Right renal pelvis (tissue), 4 donors: ENCODE measurements around the gene PPM1E. TPM values are rescaled to one million over a fixed set of nuclear protein-coding genes. Genes with fewer than 3 reads are reported as not detected.

Source experiments
- DNase-seq, 4 donors: peaks; one replicate each; pipeline ENCODE4 v3.0.0-alpha.2; 2013; ENCODE audit warnings: low read depth in 4 of 4, low spot score in 3 of 4, missing footprints in 1 of 4
- polyA plus RNA-seq, 4 donors: library from polyadenylated mRNA; unstranded; fragments of 120-200 nt; gene quantifications; one replicate each; pipeline ENCODE4 v1.2.1, GENCODE V29; 2013; ENCODE audit not compliant: insufficient read length in 4 of 4

The PPM1E gene
- polyA plus RNA-seq, 4 donors = 3.4 to 3.9 (median 3.6) TPM

DNA sequence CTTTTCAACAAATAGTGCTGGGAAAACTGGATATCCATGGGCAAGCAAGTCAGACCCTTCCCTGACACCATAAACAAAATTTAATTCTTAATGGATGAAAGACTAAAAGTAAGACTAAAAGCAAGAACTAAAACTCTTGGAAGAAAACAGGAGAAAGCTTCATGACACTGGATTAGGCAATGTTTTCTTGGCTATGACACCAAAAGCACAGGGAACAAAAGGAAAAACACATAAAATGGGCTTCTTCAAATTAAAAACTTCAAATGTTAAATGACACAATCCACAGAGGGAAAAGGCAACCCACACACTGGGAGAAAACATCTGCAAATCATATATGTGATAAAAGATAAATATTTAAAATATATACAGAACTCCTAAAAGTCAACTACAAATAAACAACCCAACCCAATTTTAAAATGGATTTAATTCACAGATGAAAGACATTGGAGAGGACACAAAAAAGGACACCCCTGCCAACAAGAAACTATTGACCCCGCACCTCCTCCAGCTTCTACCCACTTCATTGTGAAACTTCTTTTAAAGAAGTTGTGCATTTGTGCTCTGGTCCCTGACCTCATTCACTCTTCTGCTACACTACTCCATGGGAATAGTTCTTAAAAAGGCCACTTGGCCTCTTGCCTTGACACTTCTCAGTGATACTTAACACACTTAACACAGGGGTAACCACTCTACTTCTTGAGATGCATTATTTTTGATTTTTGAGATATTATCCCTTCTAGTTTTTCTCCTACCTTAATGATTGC lies 270.7 kb downstream of the PPM1E start:
- no peak for DNase-seq

DNA sequence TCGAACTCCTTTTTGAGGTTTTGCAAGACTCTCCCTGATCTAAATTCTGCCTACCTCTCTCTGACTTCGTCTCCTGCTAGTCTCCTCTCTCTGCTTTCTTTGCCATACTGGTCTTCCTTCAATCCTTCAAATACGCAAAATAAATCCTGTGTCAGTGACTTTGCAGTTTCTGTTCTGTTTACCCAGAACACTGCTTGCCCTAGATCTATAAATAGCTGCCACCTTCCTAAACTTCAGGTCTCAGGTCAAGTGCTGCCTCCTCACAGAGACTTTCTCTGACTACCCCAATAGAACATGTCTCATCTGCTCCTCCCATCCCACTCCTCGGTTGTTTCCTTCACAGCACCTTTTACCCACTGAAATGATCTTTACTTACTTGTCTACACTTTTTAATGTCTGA lies 272.1 kb downstream of the PPM1E start:
- DNase-seq = no peak

DNA sequence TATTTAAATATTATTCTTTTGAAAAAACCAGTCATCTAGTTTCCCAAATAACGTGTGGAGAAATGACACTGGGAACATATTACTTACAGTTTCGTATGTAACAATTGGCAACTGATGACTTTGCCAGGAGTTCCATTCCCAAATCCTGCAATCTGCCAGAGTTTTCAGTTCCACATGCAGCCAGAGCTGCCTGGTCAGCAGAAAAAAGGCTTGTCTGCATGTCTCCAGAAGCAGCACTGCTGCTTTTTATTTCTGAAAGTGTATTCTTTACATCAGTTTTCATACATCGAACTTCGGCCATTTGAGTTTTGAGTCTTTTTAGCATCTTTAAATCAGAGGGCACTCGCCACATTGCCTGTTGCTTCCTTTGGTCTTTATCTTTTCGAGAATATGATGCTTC lies 272.7 kb downstream of the PPM1E start:
- no peak for DNase-seq

DNA sequence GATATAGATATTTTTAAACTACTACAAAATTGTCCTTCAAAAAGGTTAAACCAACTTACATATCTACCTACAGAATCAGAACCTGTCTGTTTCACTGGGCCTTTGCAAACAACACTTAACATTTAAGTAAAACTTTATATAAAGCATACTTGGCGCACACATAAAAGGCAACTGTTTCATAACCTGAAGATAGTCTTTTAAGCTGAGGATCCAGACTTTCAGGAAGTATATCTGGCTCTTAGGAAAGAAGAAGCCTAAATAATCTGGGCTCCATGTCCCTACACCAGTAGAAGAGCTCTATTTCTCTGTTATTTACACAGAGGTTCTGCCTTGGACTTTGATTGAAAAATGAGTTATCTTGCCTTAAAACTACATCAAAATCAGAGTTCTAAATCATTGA lies 275.2 kb downstream of the PPM1E start:
- no peak for DNase-seq

Other genes with a start within 250 kb of the PPM1E start
- gene MTMR4, start 241.2 kb upstream of the PPM1E start, polyA plus RNA-seq = 10 to 100 TPM; 44.5 to 53.0 (median 45.1) TPM
- 1 to 10 TPM in 1 of 4 donors, under 1 TPM in 3; 0.47 to 1.2 (median 0.59) TPM for gene TEX14, start 63.8 kb upstream of the PPM1E start, polyA plus RNA-seq
- 10 to 100 TPM; 42.2 to 48.3 (median 46.6) TPM for gene RAD51C, start 63.3 kb upstream of the PPM1E start, polyA plus RNA-seq